HepG2 (cell line): Measurements from ENCODE around the gene AGAP1. TPM values are rescaled to one million over a fixed set of nuclear protein-coding genes. Genes with fewer than 3 reads are reported as not detected.
A peak's percentile ranks its signal among the peaks of the same experiment; 100 is the strongest.

Experiments used
- ATAC-seq: fragments of 200-7000 bp; cut with Tn5 transposase; 3 replicates; pipeline ENCODE4 v1.9.1; 2020; ENCODE audit warnings: mild to moderate bottlenecking, moderate library complexity
- BruUV-seq: library from RNA; stranded (reverse); fragments of 400-500 nt; replicated peaks from 2 replicates; lab custom pipeline; 2021; lab: Mats Ljungman, UMichigan
- CTCF ChIA-PET: fragments of 300-600 bp; formaldehyde crosslinking; extraction: SDS; loops from one replicate; lab custom pipeline; 2021; ENCODE audit warnings: low total read pairs, inconsistent platforms, low intra/inter-chr PET ratio; lab: Yijun Ruan, JAX
- POLR2A ChIA-PET: fragments of 350-600 bp; sonication (Branson Sonifier 250); formaldehyde crosslinking; loops from one replicate; lab custom pipeline; 2020; ENCODE audit warnings: antibody characterized with exemption, inconsistent platforms; lab: Yijun Ruan, JAX
- DNase-seq: peaks from one replicate; pipeline ENCODE4 v3.0.0-alpha.2; 2015; ENCODE audit warnings: low spot score
- FAIRE-seq: peaks from 3 replicates; lab custom pipeline; 2011; peaks lifted over from hg19 to GRCh38; lab: Jason Lieb, UNC
- H2AFZ ChIP-seq: one replicate; pipeline ENCODE4 v1.6.1; 2011; ENCODE audit warnings: low read length, inconsistent platforms
- H3K27ac ChIP-seq: fragments of 300-600 bp; 3 replicates; pipeline ENCODE4 v1.8.0; 2011; ENCODE audit warnings: mixed run types, mild to moderate bottlenecking, mixed read lengths, low read length, inconsistent platforms; ENCODE audit not compliant: insufficient read depth; ENCODE audit errors: extremely low read length
- H3K27me3 ChIP-seq, 2 experiments: fragments of 200-600 bp in 1 of 2; 2 replicates in 1 of 2; 3 replicates in 1 of 2; pipeline versions ENCODE4 v1.6.0 to v1.8.0; 2011; ENCODE audit warnings: low read length in 2 of 2, mild to moderate bottlenecking in 2 of 2, moderate library complexity in 2 of 2, inconsistent platforms in 1 of 2; ENCODE audit not compliant: insufficient read depth in 2 of 2, control insufficient read depth in 1 of 2
- H3K36me3 ChIP-seq, 2 experiments: fragments of 200-600 bp in 1 of 2; replicated peaks in 1 of 2; 2 replicates in 1 of 2; 3 replicates in 1 of 2; pipeline versions ENCODE4 v1.5.1 to v1.8.0; 2011; ENCODE audit warnings: low read length in 2 of 2, inconsistent platforms in 1 of 2; ENCODE audit not compliant: insufficient read depth in 2 of 2, control insufficient read depth in 1 of 2
- H3K4me1 ChIP-seq: 2 replicates; pipeline ENCODE4 v1.5.1; 2012; ENCODE audit warnings: low read length, inconsistent platforms; ENCODE audit not compliant: insufficient read depth
- H3K4me2 ChIP-seq: 2 replicates; pipeline ENCODE4 v1.6.0; 2011; ENCODE audit warnings: low read depth, low read length, inconsistent platforms
- H3K4me3 ChIP-seq, 3 experiments: fragments of 200-600 bp in 1 of 3; sonication (generic), shearing (Covaris generic) in 1 of 3; replicated peaks in 1 of 3; 2 replicates each; pipeline ENCODE4 v1.5.1; 2011 to 2016; ENCODE audit warnings: low read length in 3 of 3, inconsistent platforms in 2 of 3, low read depth in 2 of 3, mild to moderate bottlenecking in 2 of 3, control low read depth in 1 of 3, mixed read lengths in 1 of 3; ENCODE audit not compliant: insufficient read depth in 1 of 3
- H3K79me2 ChIP-seq: one replicate; pipeline ENCODE4 v1.6.1; 2011; ENCODE audit warnings: low read length, inconsistent platforms; ENCODE audit not compliant: insufficient read depth
- H3K9ac ChIP-seq: 2 replicates; pipeline ENCODE4 v1.6.0; 2011; ENCODE audit warnings: mild to moderate bottlenecking, low read depth, low read length, inconsistent platforms; ENCODE audit not compliant: insufficient read depth
- H3K9me3 ChIP-seq: 2 replicates; pipeline ENCODE4 v1.5.1; 2012; ENCODE audit warnings: mild to moderate bottlenecking, low read length
- H4K20me1 ChIP-seq: 2 replicates; pipeline ENCODE4 v1.6.0; 2011; ENCODE audit warnings: inconsistent platforms, mild to moderate bottlenecking, low read length, moderate library complexity; ENCODE audit not compliant: insufficient read depth
- CBX1 ChIP-seq: IDR thresholded peaks from one replicate; pipeline ENCODE4 v1.6.1; 2016; ENCODE audit warnings: antibody characterized with exemption, low read depth
- DR1 ChIP-seq: sonication (generic); formaldehyde crosslinking; IDR thresholded peaks from 2 replicates; pipeline ENCODE4 v1.8.0; 2021; ENCODE audit warnings: mild to moderate bottlenecking, missing genetic modification reagents, inconsistent platforms
- HDAC6 ChIP-seq: fragments of 200-600 bp; sonication (generic); IDR thresholded peaks from 2 replicates; pipeline ENCODE4 v1.7.0; 2017; ENCODE audit warnings: mild to moderate bottlenecking, antibody characterized with exemption, low read length, low read depth
- HNF1B ChIP-seq: sonication (generic); formaldehyde crosslinking; IDR thresholded peaks from 2 replicates; pipeline ENCODE4 v1.5.1; 2020; ENCODE audit warnings: mild to moderate bottlenecking, moderate library complexity, missing genetic modification reagents
- HNRNPL ChIP-seq: fragments of 200-400 bp; formaldehyde crosslinking; IDR thresholded peaks from 2 replicates; pipeline ENCODE4 v1.6.1; 2017; ENCODE audit warnings: mild to moderate bottlenecking, low read depth, low read length
- PHB2 ChIP-seq: fragments of 450-650 bp; IDR thresholded peaks from 2 replicates; pipeline ENCODE4 v1.6.1; 2018; ENCODE audit not compliant: partially characterized antibody
- SIN3A ChIP-seq: IDR thresholded peaks from 2 replicates; pipeline ENCODE4 v1.6.1; 2011; ENCODE audit warnings: low read depth, mild to moderate bottlenecking, control low read depth, low read length, borderline replicate concordance
- ZIK1 ChIP-seq: sonication (generic); formaldehyde crosslinking; IDR thresholded peaks from 2 replicates; pipeline ENCODE4 v1.5.0; 2020; ENCODE audit warnings: mild to moderate bottlenecking, low read depth, missing genetic modification reagents, borderline replicate concordance
- ZNF263 ChIP-seq: sonication (generic); formaldehyde crosslinking; IDR thresholded peaks from 2 replicates; pipeline ENCODE4 v1.4.0; 2020; ENCODE audit warnings: missing genetic modification reagents
- ZNF281 ChIP-seq: sonication (generic); formaldehyde crosslinking; IDR thresholded peaks from 2 replicates; pipeline ENCODE4 v1.4.0; 2020; ENCODE audit warnings: missing genetic modification reagents, borderline replicate concordance
- ZNF546 ChIP-seq: sonication (generic); formaldehyde crosslinking; conservative IDR thresholded peaks from 2 replicates; pipeline ENCODE4 v1.8.1; 2023; ENCODE audit warnings: mild to moderate bottlenecking, missing genetic modification reagents
- ZNF616 ChIP-seq: sonication (generic); formaldehyde crosslinking; IDR thresholded peaks from 2 replicates; pipeline ENCODE4 v1.5.0; 2020; ENCODE audit warnings: low read depth, mild to moderate bottlenecking, missing genetic modification reagents
- ZNF782 ChIP-seq: sonication (generic); formaldehyde crosslinking; IDR thresholded peaks from 2 replicates; pipeline ENCODE4 v1.4.0; 2020; ENCODE audit warnings: missing genetic modification reagents, mild to moderate bottlenecking, borderline replicate concordance
- ZSCAN31 ChIP-seq: sonication (generic); formaldehyde crosslinking; IDR thresholded peaks from 2 replicates; pipeline ENCODE4 v1.5.0; 2020; ENCODE audit warnings: low read depth, mild to moderate bottlenecking, missing genetic modification reagents
- WGBS: methylation state at CpG from one replicate; pipeline ENCODE4 v1.1.6; 2017; ENCODE audit warnings: low lambda C conversion rate; 5-methylcytosine and 5-hydroxymethylcytosine counted together
- in situ Hi-C: cut with HindIII; loops from 2 replicates; pipeline ENCODE4 v1.10.0; 2017; ENCODE audit warnings: low pct_unique_long_range_greater_than_20kb; ENCODE audit not compliant: extremely low pct_ligation_motif_present
- intact Hi-C: fragments of 100-400 bp; cut with micrococcal nuclease; formaldehyde crosslinking; loops from one replicate; pipeline ENCODE4 v1.10.0; 2022; ENCODE audit not compliant: unreplicated experiment
- polyA plus RNA-seq, 8 experiments: library from polyadenylated mRNA; depleted of rRNA in 3 of 8; stranded (reverse) in 7 of 8; unstranded in 1 of 8; fragments of >200 nt; fragmentation: Illumina TruSeq in 4 of 8; extraction: Trizol in 4 of 8; gene quantifications; 2 replicates each; pipeline versions ENCODE4 v1.2.1 to v1.2.3, GENCODE V29; 2011 to 2016; ENCODE audit warnings: low read depth in 4 of 8, missing spikeins in 1 of 8, mixed read lengths in 1 of 8; ENCODE audit not compliant: insufficient read depth in 1 of 8
- total RNA-seq, 5 experiments: library from RNA; depleted of rRNA; stranded (reverse); fragments of >200 nt; fragmentation: Illumina TruSeq; extraction: Trizol; gene quantifications; 2 replicates each; pipeline ENCODE4 v1.2.3, GENCODE V29; 2016; ENCODE audit warnings: low read depth in 1 of 5
- TF ChIP-seq, protein P1 (sequence below): sonication (generic); formaldehyde crosslinking; IDR thresholded peaks from 2 replicates; pipeline ENCODE4 v1.4.0; 2020; ENCODE audit warnings: missing genetic modification reagents, borderline replicate concordance
- TF ChIP-seq, protein P2 (sequence below): sonication (generic); formaldehyde crosslinking; conservative IDR thresholded peaks from 2 replicates; pipeline ENCODE4 v1.4.0; 2020; ENCODE audit warnings: missing genetic modification reagents

Gene AGAP1
- total and polyA plus RNA-seq, 2 of the 13 experiments (the other 11 are each of a cell fraction or from before 2014, with no cell fraction given), result 21.2 to 32.7 TPM

DNA sequence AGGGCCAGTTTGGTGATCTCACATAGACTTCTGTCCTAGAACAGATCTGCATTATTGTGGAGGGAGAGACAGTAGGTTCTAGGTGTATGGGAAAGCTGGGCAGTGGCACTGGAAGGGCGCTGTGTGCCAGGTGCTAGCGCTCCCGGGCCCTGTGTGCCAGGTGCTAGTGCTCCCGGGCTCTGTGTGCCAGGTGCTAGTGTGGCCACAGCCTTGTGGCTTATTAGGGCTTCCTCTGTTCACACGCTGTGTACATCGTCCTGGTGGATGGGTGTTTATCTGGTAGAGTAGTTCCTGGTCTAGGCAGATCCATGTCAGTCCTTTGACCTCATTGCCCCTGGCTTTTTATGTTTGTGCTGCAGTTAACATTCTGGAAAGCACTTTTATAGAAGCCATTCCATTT lies 263.4 kb downstream of the AGAP1 start:
- in situ Hi-C loops, result no loop called here

More for the DNA sequence above, 263.4 kb downstream of the AGAP1 start:
- no peaks in the 10 kb centered on the region for H3K9me3 ChIP-seq
- TF ChIP-seq HNRNPL, result no peak
- no peak for TF ChIP-seq ZIK1 (CRISPR knock-in tag)
- TF ChIP-seq PHB2, result no peak
- no peak for TF ChIP-seq ZNF616 (CRISPR knock-in tag)
- no peak for TF ChIP-seq CBX1
- TF ChIP-seq, protein P1, sequence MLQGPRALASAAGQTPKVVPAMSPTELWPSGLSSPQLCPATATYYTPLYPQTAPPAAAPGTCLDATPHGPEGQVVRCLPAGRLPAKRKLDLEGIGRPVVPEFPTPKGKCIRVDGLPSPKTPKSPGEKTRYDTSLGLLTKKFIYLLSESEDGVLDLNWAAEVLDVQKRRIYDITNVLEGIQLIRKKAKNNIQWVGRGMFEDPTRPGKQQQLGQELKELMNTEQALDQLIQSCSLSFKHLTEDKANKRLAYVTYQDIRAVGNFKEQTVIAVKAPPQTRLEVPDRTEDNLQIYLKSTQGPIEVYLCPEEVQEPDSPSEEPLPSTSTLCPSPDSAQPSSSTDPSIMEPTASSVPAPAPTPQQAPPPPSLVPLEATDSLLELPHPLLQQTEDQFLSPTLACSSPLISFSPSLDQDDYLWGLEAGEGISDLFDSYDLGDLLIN (CRISPR knock-in tag), result no peak
- TF ChIP-seq, protein P2, sequence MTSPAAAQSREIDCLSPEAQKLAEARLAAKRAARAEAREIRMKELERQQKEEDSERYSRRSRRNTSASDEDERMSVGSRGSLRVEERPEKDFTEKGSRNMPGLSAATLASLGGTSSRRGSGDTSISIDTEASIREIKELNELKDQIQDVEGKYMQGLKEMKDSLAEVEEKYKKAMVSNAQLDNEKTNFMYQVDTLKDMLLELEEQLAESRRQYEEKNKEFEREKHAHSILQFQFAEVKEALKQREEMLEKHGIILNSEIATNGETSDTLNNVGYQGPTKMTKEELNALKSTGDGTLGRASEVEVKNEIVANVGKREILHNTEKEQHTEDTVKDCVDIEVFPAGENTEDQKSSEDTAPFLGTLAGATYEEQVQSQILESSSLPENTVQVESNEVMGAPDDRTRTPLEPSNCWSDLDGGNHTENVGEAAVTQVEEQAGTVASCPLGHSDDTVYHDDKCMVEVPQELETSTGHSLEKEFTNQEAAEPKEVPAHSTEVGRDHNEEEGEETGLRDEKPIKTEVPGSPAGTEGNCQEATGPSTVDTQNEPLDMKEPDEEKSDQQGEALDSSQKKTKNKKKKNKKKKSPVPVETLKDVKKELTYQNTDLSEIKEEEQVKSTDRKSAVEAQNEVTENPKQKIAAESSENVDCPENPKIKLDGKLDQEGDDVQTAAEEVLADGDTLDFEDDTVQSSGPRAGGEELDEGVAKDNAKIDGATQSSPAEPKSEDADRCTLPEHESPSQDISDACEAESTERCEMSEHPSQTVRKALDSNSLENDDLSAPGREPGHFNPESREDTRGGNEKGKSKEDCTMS (CRISPR knock-in tag), result no peak
- no peak for TF ChIP-seq ZNF281 (CRISPR knock-in tag)
- TF ChIP-seq HNF1B, result no peak
- no peak for TF ChIP-seq ZSCAN31
- no peak for TF ChIP-seq HDAC6
- TF ChIP-seq SIN3A, result no peak
- no peak for TF ChIP-seq DR1
- no peak for TF ChIP-seq ZNF263 (CRISPR knock-in tag)
- TF ChIP-seq ZNF546 (CRISPR knock-in tag), result no peak
- TF ChIP-seq ZNF782 (CRISPR knock-in tag), result no peak
- no TSS peak for BruUV-seq
- no peak overlapping the region for H3K9ac ChIP-seq
- FAIRE-seq, result no peak
- no peaks in the 10 kb centered on the region for H3K79me2 ChIP-seq
- no peak overlapping the region for H3K4me3 ChIP-seq
- peaks cover 2 to 16% of the 10 kb centered on the region in 2 experiments; a peak in 4 of 5 replicates for H3K36me3 ChIP-seq
- POLR2A ChIA-PET, result no interaction called here
- H3K4me2 ChIP-seq, result no peak overlapping the region
- no peak overlapping the region for H2AFZ ChIP-seq
- no peaks in the 10 kb centered on the region for H4K20me1 ChIP-seq
- intact Hi-C loops, result loop anchor here (2.0 kb wide), 1 partner anchor 32 kb away; no protein-coding TSS in a partner anchor
- no peak for DNase-seq
- no peak overlapping the region for H3K27ac ChIP-seq
- CTCF ChIA-PET, result no interaction called here
- H3K27me3 ChIP-seq, result no peaks in the 10 kb centered on the region
- peak; percentile 26; the same call in 1 of the 3 replicates for ATAC-seq
- 0 out of 2 replicates have a peak, but pooled peaks cover 6% of the 10 kb centered on the region for H3K4me1 ChIP-seq
- 100% methylated on average over 5 of the region's 6 CpGs for WGBS
